ENCODE results near the gene LGALS12.

LGALS12 gene

GRCh38 chr11:63504054-63504453 lies 1.8 kb upstream of the LGALS12 start:
- H3K9me2 ChIP-seq (replicated peaks; ENCODE audit: insufficient read depth, low read length), result no peaks in the 10 kb centered on the region
- TF ChIP-seq CTCF (IDR thresholded peaks at IDR 0.05; ENCODE audit: insufficient read depth, low read length, poor library complexity, severe bottlenecking) (no peak), EZH2phosphoT487 (conservative IDR thresholded peaks at IDR 0.05; ENCODE audit: low read length) (no peak)
- no peak overlapping the region for H2AFZ ChIP-seq (ENCODE audit: low read depth, low read length, severe bottlenecking)
- no peak overlapping the region for H3K4me3 ChIP-seq (ENCODE audit: insufficient read depth, low read length, poor library complexity, severe bottlenecking)
- no peaks in the 10 kb centered on the region for H4K20me1 ChIP-seq (ENCODE audit: low read depth, low read length)
- H3K27ac ChIP-seq (ENCODE audit: low read depth, low read length), result no peak overlapping the region
- H3K4me2 ChIP-seq (ENCODE audit: low read depth, low read length, poor library complexity, severe bottlenecking), result no peak overlapping the region
- no peaks in the 10 kb centered on the region for H3K79me2 ChIP-seq (ENCODE audit: insufficient read depth, low read length)
- H3K27me3 ChIP-seq (ENCODE audit: low read length), result no peaks in the 10 kb centered on the region
- H3F3A ChIP-seq (ENCODE audit: insufficient read depth), result no peaks in the 10 kb centered on the region
- H3K9ac ChIP-seq (ENCODE audit: low read length), result no peak overlapping the region
- H3K36me3 ChIP-seq (ENCODE audit: low read length), result no peaks in the 10 kb centered on the region
- 0 out of 2 replicates have a peak, but pooled peaks cover 8% of the 10 kb centered on the region for H3K9me3 ChIP-seq (ENCODE audit: insufficient read depth, low read length)

GRCh38 chr11:63504933-63505586 lies 824 bp upstream of the LGALS12 start:
- Histone ChIP-seq H3K79me2 (ENCODE audit: insufficient read depth, low read length) (no peaks in the 10 kb centered on the region), H3K27me3 (ENCODE audit: low read length) (no peaks in the 10 kb centered on the region), H4K20me1 (ENCODE audit: low read depth, low read length) (no peaks in the 10 kb centered on the region), H2AFZ (ENCODE audit: low read depth, low read length, severe bottlenecking) (no peak overlapping the region), H3K27ac (ENCODE audit: low read depth, low read length) (no peak overlapping the region), H3K9me2 (replicated peaks; ENCODE audit: insufficient read depth, low read length) (no peaks in the 10 kb centered on the region), H3K4me3 (ENCODE audit: insufficient read depth, low read length, poor library complexity, severe bottlenecking) (no peak overlapping the region), H3F3A (ENCODE audit: insufficient read depth) (no peaks in the 10 kb centered on the region), H3K36me3 (ENCODE audit: low read length) (no peaks in the 10 kb centered on the region), H3K9me3 (ENCODE audit: insufficient read depth, low read length) (0 out of 2 replicates have a peak, but pooled peaks cover 7% of the 10 kb centered on the region), H3K4me2 (ENCODE audit: low read depth, low read length, poor library complexity, severe bottlenecking) (no peak overlapping the region), H3K9ac (ENCODE audit: low read length) (no peak overlapping the region)
- TF ChIP-seq CTCF (IDR thresholded peaks at IDR 0.05; ENCODE audit: insufficient read depth, low read length, poor library complexity, severe bottlenecking) (no peak), EZH2phosphoT487 (conservative IDR thresholded peaks at IDR 0.05; ENCODE audit: low read length) (no peak)

- Histone ChIP-seq H2AFZ (ENCODE audit: low read depth, low read length, severe bottlenecking) (no peak overlapping the region), H3K27me3 (ENCODE audit: low read length) (no peaks in the 10 kb centered on the region), H3K4me3 (ENCODE audit: insufficient read depth, low read length, poor library complexity, severe bottlenecking) (no peak overlapping the region), H3K27ac (ENCODE audit: low read depth, low read length) (no peak overlapping the region), H3K79me2 (ENCODE audit: insufficient read depth, low read length) (no peaks in the 10 kb centered on the region), H3K4me2 (ENCODE audit: low read depth, low read length, poor library complexity, severe bottlenecking) (no peak overlapping the region), H4K20me1 (ENCODE audit: low read depth, low read length) (no peaks in the 10 kb centered on the region), H3K9me3 (ENCODE audit: insufficient read depth, low read length) (no peaks in the 10 kb centered on the region), H3K9me2 (replicated peaks; ENCODE audit: insufficient read depth, low read length) (no peaks in the 10 kb centered on the region), H3K36me3 (ENCODE audit: low read length) (no peaks in the 10 kb centered on the region), H3K9ac (ENCODE audit: low read length) (no peak overlapping the region), H3F3A (ENCODE audit: insufficient read depth) (no peaks in the 10 kb centered on the region)
- TF ChIP-seq EZH2phosphoT487 (conservative IDR thresholded peaks at IDR 0.05; ENCODE audit: low read length) (no peak), CTCF (IDR thresholded peaks at IDR 0.05; ENCODE audit: insufficient read depth, low read length, poor library complexity, severe bottlenecking) (no peak)
These were observed 992 bp downstream of the LGALS12 start for GRCh38 chr11:63506876-63507275.

Measured in SU-DHL-6 (cell line).